GM18909 (cell line): ENCODE measurements around the gene SLC5A11.
"Not testable (repeated sequence)": the region's sequence is repeated elsewhere in the genome, so short reads cannot be mapped to it uniquely, and the experiment has no call there.

ENCODE experiments used
- ATAC-seq: cut with Tn5 transposase; IDR thresholded peaks from one replicate; pipeline ENCODE4 v1.9.1; 2021; ENCODE audit warnings: mild to moderate bottlenecking; ENCODE audit not compliant: unreplicated experiment, poor library complexity

The SLC5A11 gene

GRCh38 chr16:24854607-24855171, 8.9 kb downstream of the SLC5A11 start:
- no peak for ATAC-seq

- ATAC-seq: no peak
These were observed 9.9 kb downstream of the SLC5A11 start for GRCh38 chr16:24855678-24856077.

- not testable (repeated sequence) for ATAC-seq
These were observed 11.1 kb downstream of the SLC5A11 start for GRCh38 chr16:24856871-24857270.

- ATAC-seq: no peak
These were observed 12.7 kb downstream of the SLC5A11 start for GRCh38 chr16:24858219-24859041.

- ATAC-seq: no peak
These were observed 15.7 kb downstream of the SLC5A11 start for GRCh38 chr16:24861461-24861860.

- ATAC-seq: no peak
These were observed 18.0 kb downstream of the SLC5A11 start for GRCh38 chr16:24863582-24864437.

- no peak for ATAC-seq
These were observed 23.3 kb downstream of the SLC5A11 start for GRCh38 chr16:24869033-24869432.

GRCh38 chr16:24871891-24872290, 26.1 kb downstream of the SLC5A11 start:
- no peak for ATAC-seq

GRCh38 chr16:24873028-24873427, 27.3 kb downstream of the SLC5A11 start:
- ATAC-seq: no peak

GRCh38 chr16:24875466-24875865, 29.7 kb downstream of the SLC5A11 start:
- ATAC-seq: no peak

GRCh38 chr16:24876231-24876630, 30.5 kb downstream of the SLC5A11 start:
- ATAC-seq: no peak

- ATAC-seq: no peak
These were observed 33.9 kb downstream of the SLC5A11 start for GRCh38 chr16:24879684-24880083.

- no peak for ATAC-seq
These were observed 38.0 kb downstream of the SLC5A11 start for GRCh38 chr16:24883714-24884151.

- no peak for ATAC-seq
These were observed 41.7 kb downstream of the SLC5A11 start for GRCh38 chr16:24887472-24887871.

GRCh38 chr16:24890746-24891145, 45.0 kb downstream of the SLC5A11 start:
- no peak for ATAC-seq

GRCh38 chr16:24896439-24896838, 50.7 kb downstream of the SLC5A11 start:
- ATAC-seq: no peak

- ATAC-seq: not testable (repeated sequence)
These were observed 51.8 kb downstream of the SLC5A11 start for GRCh38 chr16:24897522-24897921.

- no peak for ATAC-seq
These were observed 54.5 kb downstream of the SLC5A11 start for GRCh38 chr16:24900230-24900629.

GRCh38 chr16:24906199-24906808, 60.5 kb downstream of the SLC5A11 start:
- no peak for ATAC-seq

GRCh38 chr16:24906901-24907300, 61.1 kb downstream of the SLC5A11 start:
- ATAC-seq: no peak

GRCh38 chr16:24908716-24909115, 63.0 kb downstream of the SLC5A11 start:
- ATAC-seq: no peak
